Mesodermal cell (in vitro differentiated cells): ENCODE results near the gene HSPB9. TPM values are rescaled to one million over a fixed set of nuclear protein-coding genes. Genes with fewer than 3 reads are reported as not detected.

Experiments used
- H3K27ac ChIP-seq: 2 replicates; pipeline ENCODE4 v1.7.0; 2013; ENCODE audit warnings: mild to moderate bottlenecking, low read depth, low read length, moderate library complexity; ENCODE audit not compliant: severe bottlenecking
- H3K36me3 ChIP-seq: 2 replicates; pipeline ENCODE4 v1.7.1; 2013; ENCODE audit warnings: mild to moderate bottlenecking, low read length, moderate library complexity; ENCODE audit not compliant: control insufficient read depth, insufficient read depth
- H3K4me1 ChIP-seq: one replicate; pipeline ENCODE4 v1.7.1; 2013; ENCODE audit warnings: mild to moderate bottlenecking, low read length; ENCODE audit not compliant: insufficient read depth, control insufficient read depth, poor library complexity, severe bottlenecking
- H3K4me3 ChIP-seq: 2 replicates; pipeline ENCODE4 v1.7.0; 2013; ENCODE audit warnings: low read length, control low read depth, mild to moderate bottlenecking; ENCODE audit not compliant: insufficient read depth, poor library complexity, severe bottlenecking; ENCODE audit errors: extremely low read depth
- H3K9me3 ChIP-seq: 2 replicates; pipeline ENCODE4 v1.7.1; 2013; ENCODE audit warnings: mild to moderate bottlenecking, low read length, moderate library complexity; ENCODE audit not compliant: control insufficient read depth
- WGBS, 2 experiments: methylation state at CpG; one replicate each; pipeline ENCODE4 v1.1.5; 2013; ENCODE audit warnings: missing lambda C conversion rate in 2 of 2; ENCODE audit not compliant: insufficient coverage in 2 of 2; 5-methylcytosine and 5-hydroxymethylcytosine counted together
- polyA plus RNA-seq, 2 experiments: library from polyadenylated mRNA; stranded (reverse); fragments of 50-300 nt; gene quantifications; one replicate each; pipeline ENCODE4 v1.2.3, GENCODE V29; 2013

The HSPB9 gene
- 0.15 TPM for polyA plus RNA-seq (2013, experiment 1 of 2)
- polyA plus RNA-seq (2013, experiment 2 of 2) = not detected

- Histone ChIP-seq H3K27ac (no peak within 1 kb of the TSS), H3K36me3 (peaks cover 46% of the 10 kb centered on the region), H3K4me3 (no peak within 1 kb of the TSS), H3K9me3 (no peaks in the 10 kb centered on the region), H3K4me1 (peaks cover 5% of the 10 kb centered on the region)
- 87 to 92% methylated on average over 56 to 60 of the region's 61 CpGs for WGBS, 2 experiments
Observed at GRCh38 chr17:42122371-42123303, at the start of gene HSPB9. TSS of gene HSPB9 (plus strand) at chr17:42122804. CDS start at chr17:42122851, 47 bp downstream.

- Histone ChIP-seq H3K4me1 (peaks cover 13% of the 10 kb centered on the region), H3K4me3 (no peak overlapping the region), H3K27ac (no peak overlapping the region), H3K9me3 (no peaks in the 10 kb centered on the region), H3K36me3 (no peaks in the 10 kb centered on the region)
- 84 to 85% methylated on average over 6 of the region's 6 CpGs for WGBS, 2 experiments
Observed at GRCh38 chr17:42075789-42076188, 46.8 kb upstream of the HSPB9 start.

- no peak overlapping the region for H3K27ac ChIP-seq
- WGBS, 2 experiments = 94% methylated on average over 2 of the region's 4 CpGs; no CpG with 5 or more reads in 1 of the 2 experiments
- H3K36me3 ChIP-seq = no peaks in the 10 kb centered on the region
- peaks cover 12% of the 10 kb centered on the region for H3K4me1 ChIP-seq
- no peaks in the 10 kb centered on the region for H3K9me3 ChIP-seq
- H3K4me3 ChIP-seq = no peak overlapping the region
Observed at GRCh38 chr17:42076797-42077559, 45.6 kb upstream of the HSPB9 start.

- Histone ChIP-seq H3K9me3 (no peaks in the 10 kb centered on the region), H3K4me3 (no peak overlapping the region), H3K36me3 (no peaks in the 10 kb centered on the region), H3K27ac (no peak overlapping the region), H3K4me1 (peaks cover 9% of the 10 kb centered on the region)
- WGBS, 2 experiments = 84 to 92% methylated on average over 4 to 5 of the region's 5 CpGs
Observed at GRCh38 chr17:42077755-42078154, 44.8 kb upstream of the HSPB9 start.

GRCh38 chr17:42078396-42079043, 44.1 kb upstream of the HSPB9 start:
- 82% methylated on average over 4 of the region's 8 CpGs; no CpG with 5 or more reads in 1 of the 2 experiments for WGBS, 2 experiments
- Histone ChIP-seq H3K4me3 (no peak overlapping the region), H3K36me3 (no peaks in the 10 kb centered on the region), H3K9me3 (no peaks in the 10 kb centered on the region), H3K27ac (peak overlapping the region; percentile 10), H3K4me1 (peaks cover 9% of the 10 kb centered on the region)

- 90 to 100% methylated on average over 1 to 2 of the region's 2 CpGs for WGBS, 2 experiments
- Histone ChIP-seq H3K36me3 (no peaks in the 10 kb centered on the region), H3K9me3 (no peaks in the 10 kb centered on the region), H3K27ac (no peak overlapping the region), H3K4me3 (no peak overlapping the region), H3K4me1 (peaks cover 9% of the 10 kb centered on the region)
Observed at GRCh38 chr17:42079541-42079940, 43.1 kb upstream of the HSPB9 start.

- Histone ChIP-seq H3K4me3 (no peak overlapping the region), H3K27ac (no peak overlapping the region), H3K4me1 (peaks cover 9% of the 10 kb centered on the region), H3K36me3 (no peaks in the 10 kb centered on the region), H3K9me3 (no peaks in the 10 kb centered on the region)
- WGBS, 2 experiments = 86 to 100% methylated on average over 8 to 9 of the region's 9 CpGs
Observed at GRCh38 chr17:42081516-42082129, 41.0 kb upstream of the HSPB9 start.

- Histone ChIP-seq H3K27ac (no peak overlapping the region), H3K9me3 (no peaks in the 10 kb centered on the region), H3K4me3 (no peak overlapping the region), H3K36me3 (no peaks in the 10 kb centered on the region), H3K4me1 (no peaks in the 10 kb centered on the region)
- WGBS, 2 experiments = 97 to 100% methylated on average over 1 to 4 of the region's 7 CpGs
Observed at GRCh38 chr17:42087042-42087701, 35.4 kb upstream of the HSPB9 start.

- no peak overlapping the region for H3K4me3 ChIP-seq
- 77 to 81% methylated on average over 6 to 13 of the region's 20 CpGs for WGBS, 2 experiments
- H3K27ac ChIP-seq = no peak overlapping the region
- H3K36me3 ChIP-seq = no peaks in the 10 kb centered on the region
- no peaks in the 10 kb centered on the region for H3K4me1 ChIP-seq
- H3K9me3 ChIP-seq = no peaks in the 10 kb centered on the region
Observed at GRCh38 chr17:42087736-42088705, 34.6 kb upstream of the HSPB9 start.
